ENCODE data around the gene AKT3.

GRCh38 chr1:243562473-243562872 is 287.6 kb downstream of the AKT3 start:
- TF ChIP-seq CTCF (IDR thresholded peaks at IDR 0.05) (no peak), POLR2A (IDR thresholded peaks at IDR 0.05) (no peak)

Data from vagina (tissue), 2 donors.